ENCODE results near the gene CLIC6. TPM values are rescaled to one million over a fixed set of nuclear protein-coding genes. Genes with fewer than 3 reads are reported as not detected.

CLIC6 gene
- total and polyA plus RNA-seq, 9 of the 15 experiments (the other 6 are each of a cell fraction or from before 2014, with no cell fraction given): not detected

DNA sequence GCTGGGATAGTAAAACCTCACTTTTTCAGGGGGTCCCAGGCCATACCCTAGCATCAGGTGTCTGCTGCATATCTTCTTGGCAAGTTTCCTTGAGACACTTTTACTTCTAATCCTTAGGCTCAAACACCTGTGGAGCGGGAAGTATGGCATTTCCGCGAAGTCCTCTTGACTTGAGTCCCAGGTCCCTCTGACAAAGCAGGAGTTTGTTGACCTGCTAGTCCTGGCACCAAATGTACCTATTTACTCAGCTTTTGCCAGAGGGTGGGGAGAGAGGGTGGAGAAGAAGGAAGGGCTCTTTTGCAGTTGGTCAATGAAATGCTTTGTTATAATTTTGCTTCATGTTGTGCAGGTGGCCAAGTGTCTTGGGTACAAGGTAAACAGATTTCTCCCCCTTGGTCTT is 59.7 kb downstream of the CLIC6 start:
- Histone ChIP-seq H3K9ac (ENCODE audit: insufficient read depth in 1 of 2, low read depth in 2 of 2, low read length in 2 of 2) (no peak overlapping the region), H3K4me1 (replicated peaks in 1 of 2; ENCODE audit: control insufficient read depth in 2 of 2, insufficient read depth in 2 of 2, low read length in 2 of 2) (no peaks in the 10 kb centered on the region; a peak in 1 of 5 replicates), H3K9me3 (replicated peaks; ENCODE audit: control insufficient read depth, insufficient read depth, low read depth, low read length) (no peaks in the 10 kb centered on the region), H4K20me1 (replicated peaks; ENCODE audit: control insufficient read depth, insufficient read depth, low read length) (no peaks in the 10 kb centered on the region), H2AFZ (ENCODE audit: low read depth, low read length) (no peak overlapping the region), H3K9me1 (ENCODE audit: control insufficient read depth, insufficient read depth, low read length) (no peaks in the 10 kb centered on the region), H3K27me3 (ENCODE audit: control insufficient read depth in 2 of 2, insufficient read depth in 2 of 2, low read length in 2 of 2) (peaks cover 16 to 21% of the 10 kb centered on the region in 2 experiments), H3K36me3 (ENCODE audit: control insufficient read depth, insufficient read depth, low read length) (no peaks in the 10 kb centered on the region), H3K4me3 (no peak overlapping the region), H3K27ac (ENCODE audit: extremely low read depth, low read depth, low read length) (no peak overlapping the region), H3K4me2 (ENCODE audit: insufficient read depth, low read length) (no peak overlapping the region), H3K79me2 (ENCODE audit: control insufficient read depth, insufficient read depth, low read length) (no peaks in the 10 kb centered on the region)
- ChIA-PET POLR2A (interaction anchor here (0.5 kb wide), 1 partner anchor 568 kb away, joined by 3 read pairs; no protein-coding TSS in a partner anchor), CTCF (ENCODE audit: low intra/inter-chr PET ratio) (no interaction called here)
- intact Hi-C loops (cut with micrococcal nuclease): no loop called here
- BruUV-seq (replicated peaks): no TSS peak
- in situ Hi-C loops (cut with MboI): no loop called here
- FAIRE-seq (no peak), ATAC-seq (no peak), DNase-seq (ENCODE audit: extremely low read depth in 1 of 4, low spot score in 3 of 4) (no peak)
- 2% methylated on average over 3 of the region's 3 CpGs for WGBS (ENCODE audit: insufficient coverage, low coverage, missing lambda C conversion rate)
- TF ChIP-seq ZBTB7A (IDR thresholded peaks at IDR 0.05; ENCODE audit: borderline replicate concordance, control insufficient read depth, low read depth, low read length): no peak

GRCh38 chr21:34730194-34730593 is 61.4 kb downstream of the CLIC6 start:
- Histone ChIP-seq H2AFZ (ENCODE audit: low read depth, low read length) (no peak overlapping the region), H3K36me3 (ENCODE audit: control insufficient read depth, insufficient read depth, low read length) (no peaks in the 10 kb centered on the region), H3K9ac (ENCODE audit: insufficient read depth in 1 of 2, low read depth in 2 of 2, low read length in 2 of 2) (no peak overlapping the region), H3K9me3 (replicated peaks; ENCODE audit: control insufficient read depth, insufficient read depth, low read depth, low read length) (no peaks in the 10 kb centered on the region), H3K27me3 (ENCODE audit: control insufficient read depth in 2 of 2, insufficient read depth in 2 of 2, low read length in 2 of 2) (peaks cover 19 to 21% of the 10 kb centered on the region in 2 experiments), H3K4me1 (replicated peaks in 1 of 2; ENCODE audit: control insufficient read depth in 2 of 2, insufficient read depth in 2 of 2, low read length in 2 of 2) (no peaks in the 10 kb centered on the region; a peak in 1 of 5 replicates), H3K4me3 (no peak overlapping the region), H3K27ac (ENCODE audit: extremely low read depth, low read depth, low read length) (no peak overlapping the region), H3K9me1 (ENCODE audit: control insufficient read depth, insufficient read depth, low read length) (no peaks in the 10 kb centered on the region), H4K20me1 (replicated peaks; ENCODE audit: control insufficient read depth, insufficient read depth, low read length) (no peaks in the 10 kb centered on the region), H3K4me2 (ENCODE audit: insufficient read depth, low read length) (no peak overlapping the region), H3K79me2 (ENCODE audit: control insufficient read depth, insufficient read depth, low read length) (no peaks in the 10 kb centered on the region)
- in situ Hi-C loops (cut with MboI): no loop called here
- DNase-seq (ENCODE audit: extremely low read depth in 1 of 4, low spot score in 3 of 4) (no peak), FAIRE-seq (no peak), ATAC-seq (no peak)
- CTCF ChIA-PET (ENCODE audit: low intra/inter-chr PET ratio): no interaction called here
- intact Hi-C loops (cut with micrococcal nuclease): no loop called here
- WGBS (ENCODE audit: insufficient coverage, low coverage, missing lambda C conversion rate): under 1% methylated on average over 7 of the region's 7 CpGs
- POLR2A ChIA-PET: interaction anchor here (0.5 to 1.1 kb wide), 5 partner anchors 18 to 880 kb away, joined by 3 read pairs; no protein-coding TSS in a partner anchor
- no TSS peak for BruUV-seq (replicated peaks)
- TF ChIP-seq ZNF253 (CRISPR knock-in tag; conservative IDR thresholded peaks at IDR 0.05) (no peak), YBX1 (IDR thresholded peaks at IDR 0.05) (no peak), HMBOX1 (IDR thresholded peaks at IDR 0.05) (no peak), ZBTB5 (IDR thresholded peaks at IDR 0.05) (no peak), ZSCAN29 (IDR thresholded peaks at IDR 0.05) (no peak), PML (IDR thresholded peaks at IDR 0.05; ENCODE audit: low read length) (no peak), ELF1 (tag; IDR thresholded peaks at IDR 0.05) (0 out of 2 replicates have a peak, but pooled peaks have one; percentile 33), DDX20 (tag; IDR thresholded peaks at IDR 0.05; ENCODE audit: low read depth) (0 out of 2 replicates have a peak, but pooled peaks have one; percentile 26)
